ENCODE measurements around the gene JMJD7.

The JMJD7 gene

GRCh38 chr15:41856262-41856661, 28.4 kb downstream of the JMJD7 start:
- no peak overlapping the region for H3K4ac ChIP-seq (ENCODE audit: low read depth, low read length)
- no peak overlapping the region for H3K4me3 ChIP-seq (ENCODE audit: low read depth, low read length)
- H3K14ac ChIP-seq (ENCODE audit: low read length): no peak overlapping the region
- H3K79me2 ChIP-seq (ENCODE audit: control insufficient read depth, insufficient read depth, low read length, poor library complexity): no peaks in the 10 kb centered on the region
- no peak overlapping the region for H2BK120ac ChIP-seq (ENCODE audit: insufficient read depth, low read length, poor library complexity)
- H3K79me1 ChIP-seq (ENCODE audit: low read length): no peaks in the 10 kb centered on the region
- H3K9me3 ChIP-seq (ENCODE audit: insufficient read depth, low read depth, low read length): no peaks in the 10 kb centered on the region
- H2AFZ ChIP-seq (ENCODE audit: insufficient read depth, low read length, poor library complexity): no peak overlapping the region
- no peak for DNase-seq
- no peak overlapping the region for H2AK5ac ChIP-seq (ENCODE audit: low read length)
- no peak overlapping the region for H3K27ac ChIP-seq (ENCODE audit: low read depth, low read length)
- no peak overlapping the region for H3K9ac ChIP-seq (ENCODE audit: low read length)
- no CpG with 5 or more reads among the region's 17 CpGs for WGBS (ENCODE audit: extremely low coverage, insufficient coverage, insufficient read length)
- H4K91ac ChIP-seq (ENCODE audit: low read depth, low read length): no peak overlapping the region
- H4K12ac ChIP-seq (ENCODE audit: low read depth, low read length): no peak overlapping the region
- H2BK12ac ChIP-seq (ENCODE audit: low read length): no peak overlapping the region
- no peaks in the 10 kb centered on the region for H3K36me3 ChIP-seq (ENCODE audit: control insufficient read depth in 1 of 2, insufficient read depth in 2 of 2, low read length in 2 of 2)
- no peak overlapping the region for H2BK5ac ChIP-seq (ENCODE audit: low read depth, low read length, poor library complexity)
- H3K4me1 ChIP-seq (ENCODE audit: control insufficient read depth in 1 of 2, insufficient read depth in 2 of 2, low read length in 2 of 2): no peaks in the 10 kb centered on the region
- H3K18ac ChIP-seq (ENCODE audit: low read length): no peak overlapping the region
- H3K4me2 ChIP-seq (ENCODE audit: low read length): no peak overlapping the region
- no peak overlapping the region for H4K8ac ChIP-seq (ENCODE audit: low read depth, low read length)
- no peaks in the 10 kb centered on the region for H3K27me3 ChIP-seq (ENCODE audit: insufficient read depth, low read length)
- H3K23ac ChIP-seq (ENCODE audit: low read length): no peak overlapping the region

GRCh38 chr15:41856716-41857115, 28.8 kb downstream of the JMJD7 start:
- no peak overlapping the region for H2AFZ ChIP-seq (ENCODE audit: insufficient read depth, low read length, poor library complexity)
- no peaks in the 10 kb centered on the region for H3K36me3 ChIP-seq (ENCODE audit: control insufficient read depth in 1 of 2, insufficient read depth in 2 of 2, low read length in 2 of 2)
- no peak overlapping the region for H3K18ac ChIP-seq (ENCODE audit: low read length)
- H3K27me3 ChIP-seq (ENCODE audit: insufficient read depth, low read length): no peaks in the 10 kb centered on the region
- DNase-seq: no peak
- H4K8ac ChIP-seq (ENCODE audit: low read depth, low read length): no peak overlapping the region
- no peaks in the 10 kb centered on the region for H3K79me1 ChIP-seq (ENCODE audit: low read length)
- H4K12ac ChIP-seq (ENCODE audit: low read depth, low read length): no peak overlapping the region
- no peak overlapping the region for H4K91ac ChIP-seq (ENCODE audit: low read depth, low read length)
- no peak overlapping the region for H2AK5ac ChIP-seq (ENCODE audit: low read length)
- no peak overlapping the region for H3K4me2 ChIP-seq (ENCODE audit: low read length)
- H3K14ac ChIP-seq (ENCODE audit: low read length): no peak overlapping the region
- WGBS (ENCODE audit: extremely low coverage, insufficient coverage, insufficient read length): no CpG with 5 or more reads among the region's 12 CpGs
- no peak overlapping the region for H3K9ac ChIP-seq (ENCODE audit: low read length)
- H2BK12ac ChIP-seq (ENCODE audit: low read length): no peak overlapping the region
- H2BK120ac ChIP-seq (ENCODE audit: insufficient read depth, low read length, poor library complexity): no peak overlapping the region
- no peaks in the 10 kb centered on the region for H3K4me1 ChIP-seq (ENCODE audit: control insufficient read depth in 1 of 2, insufficient read depth in 2 of 2, low read length in 2 of 2)
- H3K4me3 ChIP-seq (ENCODE audit: low read depth, low read length): no peak overlapping the region
- H2BK5ac ChIP-seq (ENCODE audit: low read depth, low read length, poor library complexity): no peak overlapping the region
- no peak overlapping the region for H3K4ac ChIP-seq (ENCODE audit: low read depth, low read length)
- no peaks in the 10 kb centered on the region for H3K9me3 ChIP-seq (ENCODE audit: insufficient read depth, low read depth, low read length)
- H3K79me2 ChIP-seq (ENCODE audit: control insufficient read depth, insufficient read depth, low read length, poor library complexity): no peaks in the 10 kb centered on the region
- H3K23ac ChIP-seq (ENCODE audit: low read length): no peak overlapping the region
- H3K27ac ChIP-seq (ENCODE audit: low read depth, low read length): no peak overlapping the region

- Histone ChIP-seq H3K4me2 (ENCODE audit: low read length) (no peak overlapping the region), H2AFZ (ENCODE audit: insufficient read depth, low read length, poor library complexity) (no peak overlapping the region), H3K36me3 (ENCODE audit: control insufficient read depth in 1 of 2, insufficient read depth in 2 of 2, low read length in 2 of 2) (no peaks in the 10 kb centered on the region), H3K14ac (ENCODE audit: low read length) (no peak overlapping the region), H3K23ac (ENCODE audit: low read length) (no peak overlapping the region), H3K4ac (ENCODE audit: low read depth, low read length) (no peak overlapping the region), H3K18ac (ENCODE audit: low read length) (no peak overlapping the region), H4K12ac (ENCODE audit: low read depth, low read length) (no peak overlapping the region), H3K4me3 (ENCODE audit: low read depth, low read length) (no peak overlapping the region), H3K79me1 (ENCODE audit: low read length) (no peaks in the 10 kb centered on the region), H4K91ac (ENCODE audit: low read depth, low read length) (no peak overlapping the region), H4K8ac (ENCODE audit: low read depth, low read length) (no peak overlapping the region), H2BK12ac (ENCODE audit: low read length) (no peak overlapping the region), H3K4me1 (ENCODE audit: control insufficient read depth in 1 of 2, insufficient read depth in 2 of 2, low read length in 2 of 2) (no peaks in the 10 kb centered on the region), H3K27me3 (ENCODE audit: insufficient read depth, low read length) (no peaks in the 10 kb centered on the region), H2BK5ac (ENCODE audit: low read depth, low read length, poor library complexity) (no peak overlapping the region), H3K9ac (ENCODE audit: low read length) (no peak overlapping the region), H3K79me2 (ENCODE audit: control insufficient read depth, insufficient read depth, low read length, poor library complexity) (no peaks in the 10 kb centered on the region), H3K27ac (ENCODE audit: low read depth, low read length) (no peak overlapping the region), H3K9me3 (ENCODE audit: insufficient read depth, low read depth, low read length) (no peaks in the 10 kb centered on the region), H2AK5ac (ENCODE audit: low read length) (no peak overlapping the region), H2BK120ac (ENCODE audit: insufficient read depth, low read length, poor library complexity) (no peak overlapping the region)
- DNase-seq: no peak
- WGBS (ENCODE audit: extremely low coverage, insufficient coverage, insufficient read length): no CpG with 5 or more reads among the region's 9 CpGs
Observed at GRCh38 chr15:41857316-41857715, 29.4 kb downstream of the JMJD7 start.

- Histone ChIP-seq H3K4me1 (ENCODE audit: control insufficient read depth in 1 of 2, insufficient read depth in 2 of 2, low read length in 2 of 2) (no peaks in the 10 kb centered on the region), H3K23ac (ENCODE audit: low read length) (no peak overlapping the region), H3K4ac (ENCODE audit: low read depth, low read length) (no peak overlapping the region), H4K91ac (ENCODE audit: low read depth, low read length) (no peak overlapping the region), H4K8ac (ENCODE audit: low read depth, low read length) (no peak overlapping the region), H3K18ac (ENCODE audit: low read length) (no peak overlapping the region), H2BK12ac (ENCODE audit: low read length) (no peak overlapping the region), H3K36me3 (ENCODE audit: control insufficient read depth in 1 of 2, insufficient read depth in 2 of 2, low read length in 2 of 2) (no peaks in the 10 kb centered on the region), H3K27ac (ENCODE audit: low read depth, low read length) (no peak overlapping the region), H3K4me2 (ENCODE audit: low read length) (no peak overlapping the region), H3K14ac (ENCODE audit: low read length) (no peak overlapping the region), H2BK5ac (ENCODE audit: low read depth, low read length, poor library complexity) (no peak overlapping the region), H2AK5ac (ENCODE audit: low read length) (no peak overlapping the region), H3K79me2 (ENCODE audit: control insufficient read depth, insufficient read depth, low read length, poor library complexity) (no peaks in the 10 kb centered on the region), H3K4me3 (ENCODE audit: low read depth, low read length) (no peak overlapping the region), H3K79me1 (ENCODE audit: low read length) (no peaks in the 10 kb centered on the region), H4K12ac (ENCODE audit: low read depth, low read length) (no peak overlapping the region), H2BK120ac (ENCODE audit: insufficient read depth, low read length, poor library complexity) (no peak overlapping the region), H3K9ac (ENCODE audit: low read length) (no peak overlapping the region), H3K27me3 (ENCODE audit: insufficient read depth, low read length) (no peaks in the 10 kb centered on the region), H3K9me3 (ENCODE audit: insufficient read depth, low read depth, low read length) (no peaks in the 10 kb centered on the region), H2AFZ (ENCODE audit: insufficient read depth, low read length, poor library complexity) (no peak overlapping the region)
- no CpG with 5 or more reads among the region's 15 CpGs for WGBS (ENCODE audit: extremely low coverage, insufficient coverage, insufficient read length)
- DNase-seq: no peak
Observed at GRCh38 chr15:41858756-41859155, 30.9 kb downstream of the JMJD7 start.

Measured in trophoblast cell (in vitro differentiated cells and primary cell).